B cell (primary cell): Measurements from ENCODE around the gene P4HA3. TPM values are rescaled to one million over a fixed set of nuclear protein-coding genes. Genes with fewer than 3 reads are reported as not detected.

Source experiments
- ATAC-seq: fragments of 200-7000 bp; cut with Tn5 transposase; one replicate; pipeline ENCODE4 v1.10.0; 2021; ENCODE audit warnings: low read depth, mild to moderate bottlenecking, moderate number of reproducible peaks, moderate library complexity
- CTCF ChIA-PET: fragments of 350-600 bp; sonication (Branson Sonifier 250); formaldehyde crosslinking; loops from one replicate; lab custom pipeline; 2021; ENCODE audit warnings: antibody characterized with exemption, inconsistent platforms; lab: Charles Lee
- POLR2A ChIA-PET: fragments of 350-600 bp; sonication (Branson Sonifier 250); formaldehyde crosslinking; loops from one replicate; lab custom pipeline; 2021; ENCODE audit warnings: antibody characterized with exemption; lab: Charles Lee
- DNase-seq: peaks from one replicate; pipeline ENCODE4 v3.0.0; 2013
- H2AFZ ChIP-seq: 2 replicates; pipeline ENCODE4 v1.6.1; 2012; ENCODE audit warnings: mild to moderate bottlenecking, low read depth, low read length; ENCODE audit not compliant: insufficient read depth, poor library complexity, severe bottlenecking
- H3K27ac ChIP-seq, 2 donors: 1 replicate in 1 of 2; 2 replicates in 1 of 2; pipeline ENCODE4 v1.5.1; 2012 to 2013; ENCODE audit warnings: low read length in 2 of 2, mild to moderate bottlenecking in 2 of 2, moderate library complexity in 1 of 2
- H3K27me3 ChIP-seq, 4 experiments: fragments of 200-600 bp in 1 of 4; sonication (generic) in 1 of 4; replicated peaks in 1 of 4; 1 replicate in 2 of 4; 2 replicates in 2 of 4; pipeline versions ENCODE4 v1.6.1 to v1.7.0; 2013 to 2016; ENCODE audit warnings: low read length in 3 of 4, mild to moderate bottlenecking in 2 of 4, mixed read lengths in 1 of 4, moderate library complexity in 1 of 4; ENCODE audit not compliant: insufficient read depth in 4 of 4, control insufficient read depth in 3 of 4; ENCODE audit errors: control extremely low read depth in 1 of 4
- H3K36me3 ChIP-seq, 2 experiments: replicated peaks in 1 of 2; 1 replicate in 1 of 2; 2 replicates in 1 of 2; pipeline versions ENCODE4 v1.6.1 to v1.7.1; 2013; ENCODE audit warnings: low read length in 1 of 2; ENCODE audit not compliant: insufficient read depth in 2 of 2, control insufficient read depth in 1 of 2; ENCODE audit errors: control extremely low read depth in 1 of 2, extremely low read depth in 1 of 2
- H3K4me1 ChIP-seq, 2 donors: fragments of 200-600 bp in 1 of 2; sonication (generic) in 1 of 2; 1 replicate in 1 of 2; 2 replicates in 1 of 2; pipeline versions ENCODE4 v1.5.1 to v1.6.1; 2013 to 2017; ENCODE audit warnings: low read length in 2 of 2; ENCODE audit not compliant: control insufficient read depth in 2 of 2, insufficient read depth in 2 of 2
- H3K4me2 ChIP-seq: replicated peaks from 2 replicates; pipeline ENCODE3; 2012; ENCODE audit warnings: mild to moderate bottlenecking, low read depth, low read length; ENCODE audit not compliant: poor library complexity, severe bottlenecking
- H3K4me3 ChIP-seq, 5 experiments: fragments of 200-600 bp in 1 of 5; sonication (generic) in 1 of 5; 1 replicate in 3 of 5; 2 replicates in 2 of 5; pipeline versions ENCODE4 v1.5.1 to v1.7.0; 2011 to 2016; ENCODE audit warnings: low read length in 4 of 5, mild to moderate bottlenecking in 4 of 5, low read depth in 2 of 5, control low read depth in 1 of 5, moderate library complexity in 1 of 5; ENCODE audit not compliant: insufficient read depth in 1 of 5; ENCODE audit errors: control extremely low read depth in 1 of 5, extremely low read depth in 1 of 5
- H3K79me2 ChIP-seq: fragments of 200-600 bp; sonication (generic); one replicate; pipeline ENCODE4 v1.6.0; 2016; ENCODE audit warnings: low read length; ENCODE audit not compliant: control insufficient read depth, insufficient read depth
- H3K9ac ChIP-seq: fragments of 200-600 bp; sonication (generic); 2 replicates; pipeline ENCODE4 v1.6.1; 2017; ENCODE audit warnings: mild to moderate bottlenecking, low read length, moderate library complexity
- H3K9me3 ChIP-seq, 3 donors: one replicate each; pipeline versions ENCODE4 v1.6.1 to v1.7.1; 2013; ENCODE audit warnings: low read length in 2 of 3; ENCODE audit not compliant: control insufficient read depth in 2 of 3, insufficient read depth in 1 of 3; ENCODE audit errors: control extremely low read depth in 1 of 3
- H4K20me1 ChIP-seq: 2 replicates; pipeline ENCODE4 v1.6.0; 2012; ENCODE audit warnings: mild to moderate bottlenecking, low read length; ENCODE audit not compliant: insufficient read depth, control insufficient read depth, poor library complexity, severe bottlenecking
- H3K27ac Mint-ChIP-seq: one replicate; pipeline ENCODE4 v1.8.0; 2021; ENCODE audit warnings: mixed read lengths
- H3K27me3 Mint-ChIP-seq: one replicate; pipeline ENCODE4 v1.8.0; 2021; ENCODE audit warnings: mixed read lengths
- H3K4me1 Mint-ChIP-seq: one replicate; pipeline ENCODE4 v1.8.0; 2021; ENCODE audit warnings: mixed read lengths
- H3K4me3 Mint-ChIP-seq: one replicate; pipeline ENCODE4 v1.8.0; 2021; ENCODE audit warnings: mixed read lengths
- H3K9me3 Mint-ChIP-seq: one replicate; pipeline ENCODE4 v1.8.0; 2022; ENCODE audit warnings: mixed read lengths; ENCODE audit not compliant: insufficient read depth
- CTCF ChIP-seq: fragments of 200-600 bp; IDR thresholded peaks from one replicate; pipeline ENCODE4 v1.8.0; 2022; ENCODE audit warnings: antibody characterized with exemption, mild to moderate bottlenecking
- EZH2 ChIP-seq: IDR thresholded peaks from 2 replicates; pipeline ENCODE4 v1.6.1; 2012; ENCODE audit warnings: borderline replicate concordance, low read depth, mild to moderate bottlenecking, moderate library complexity, low read length; ENCODE audit not compliant: insufficient read depth, poor library complexity, severe bottlenecking
- WGBS: methylation state at CpG from one replicate; pipeline ENCODE4 v1.1.5; 2013; ENCODE audit warnings: missing lambda C conversion rate; ENCODE audit not compliant: insufficient coverage; 5-methylcytosine and 5-hydroxymethylcytosine counted together
- intact Hi-C: fragments of 100-400 bp; cut with micrococcal nuclease; formaldehyde crosslinking; loops from one replicate; pipeline ENCODE4 v1.10.0; 2022
- polyA plus RNA-seq: library from polyadenylated mRNA; depleted of rRNA; stranded (reverse); fragments of >200 nt; gene quantifications from 2 replicates; pipeline ENCODE4 v1.2.3, GENCODE V29; 2012
- total RNA-seq, 2 donors: library from RNA; stranded (reverse); fragments of 120-200 nt in 1 of 2; gene quantifications; 1 replicate in 1 of 2; 2 replicates in 1 of 2; pipeline versions ENCODE4 v1.2.3 to v1.2.4, GENCODE V29; 2013 to 2022

P4HA3 gene
- total and polyA plus RNA-seq, 2 donors (not counting 1 experiment from before 2014, with no cell fraction given), result not detected

GRCh38 chr11:74312326-74312725, 886 bp upstream of the P4HA3 start:
- Mint-ChIP-seq H3K9me3 (peaks cover 9% of the 10 kb centered on the region), H3K27me3 (peaks cover 35% of the 10 kb centered on the region), H3K4me3 (no peak overlapping the region), H3K4me1 (peaks cover 9% of the 10 kb centered on the region), H3K27ac (no peak overlapping the region)
- no peak overlapping the region for H3K4me3 ChIP-seq
- no peak for ATAC-seq
- H3K36me3 ChIP-seq, result no peaks in the 10 kb centered on the region
- H4K20me1 ChIP-seq, result no peaks in the 10 kb centered on the region
- intact Hi-C loops, result no loop called here
- ChIA-PET POLR2A (no interaction called here), CTCF (no interaction called here)
- H3K4me1 ChIP-seq, result peaks cover 10 to 13% of the 10 kb centered on the region in 2 donors
- H3K9ac ChIP-seq, result no peak overlapping the region
- H3K4me2 ChIP-seq, result no peak overlapping the region
- H2AFZ ChIP-seq, result no peak overlapping the region
- H3K9me3 ChIP-seq, result peaks cover 1 to 9% (median 8%) of the 10 kb centered on the region in 3 donors
- H3K79me2 ChIP-seq, result no peaks in the 10 kb centered on the region
- peaks cover 0 to 18% (median 15%) of the 10 kb centered on the region in 4 experiments for H3K27me3 ChIP-seq
- H3K27ac ChIP-seq, result no peak overlapping the region
- TF ChIP-seq CTCF (no peak), EZH2 (no peak)
- WGBS, result 86% methylated on average over 1 of the region's 1 CpG
- DNase-seq, result no peak

DNA sequence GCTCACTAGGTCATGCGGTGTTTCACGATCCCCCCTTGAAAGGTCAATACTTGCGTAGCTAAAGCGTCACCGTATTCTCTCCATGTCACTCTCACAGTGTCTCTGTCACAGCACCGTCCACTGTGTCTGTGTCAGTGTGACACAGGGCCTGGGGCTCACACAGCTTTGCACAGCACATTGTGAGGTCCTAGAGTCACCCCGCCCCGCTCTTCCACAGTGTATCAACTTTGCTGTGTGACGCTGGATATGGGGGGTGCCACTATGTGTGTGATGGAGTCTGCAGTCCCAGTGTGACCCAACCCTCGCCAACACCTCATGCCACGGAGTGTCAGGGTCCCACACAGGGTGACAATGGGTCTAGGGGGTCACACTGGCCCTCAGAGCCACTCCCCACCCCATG, 583 bp downstream of the P4HA3 start:
- H3K4me3 ChIP-seq, result peak overlapping the region in 2 of 5 experiments; percentile 15 to 46
- H3K9me3 Mint-ChIP-seq, result peaks cover 2% of the 10 kb centered on the region

More for the DNA sequence above, 583 bp downstream of the P4HA3 start:
- ATAC-seq (no peak), DNase-seq (peak; percentile 8)
- H3K4me3 Mint-ChIP-seq, result peak overlapping the region; percentile 62
- WGBS, result 78% methylated on average over 7 of the region's 11 CpGs
- Histone ChIP-seq H3K79me2 (no peaks in the 10 kb centered on the region), H3K4me2 (peak overlapping the region; percentile 83), H3K36me3 (no peaks in the 10 kb centered on the region), H3K4me1 (peaks cover 10 to 13% of the 10 kb centered on the region in 2 donors), H3K27ac (no peak overlapping the region), H3K27me3 (peaks cover 0 to 21% (median 15%) of the 10 kb centered on the region in 4 experiments), H4K20me1 (no peaks in the 10 kb centered on the region), H2AFZ (no peak overlapping the region), H3K9ac (peak overlapping the region; percentile 52), H3K9me3 (peaks cover 0 to 5% (median 0%) of the 10 kb centered on the region in 3 donors)
- peaks cover 47% of the 10 kb centered on the region for H3K27me3 Mint-ChIP-seq
- H3K4me1 Mint-ChIP-seq, result peaks cover 9% of the 10 kb centered on the region
- POLR2A ChIA-PET, result no interaction called here
- CTCF ChIA-PET, result no interaction called here
- no peak overlapping the region for H3K27ac Mint-ChIP-seq
- intact Hi-C loops, result no loop called here
- TF ChIP-seq EZH2, result no peak
- TF ChIP-seq CTCF, result no peak
